Lower lobe of right lung (tissue), 2 donors: ENCODE data around the gene SCLY. TPM values are rescaled to one million over a fixed set of nuclear protein-coding genes. Genes with fewer than 3 reads are reported as not detected.

ENCODE experiments used
- ATAC-seq, 2 donors: fragments of 200-7000 bp; cut with Tn5 transposase; one replicate each; pipeline ENCODE4 v1.9.1; 2020 to 2022; ENCODE audit warnings: mild to moderate bottlenecking in 2 of 2, moderate library complexity in 2 of 2
- DNase-seq: peaks from one replicate; pipeline ENCODE4 v3.0.0-alpha.2; 2020
- H3K27ac ChIP-seq: fragments of 200-600 bp; one replicate; pipeline ENCODE4 v1.8.0; 2022
- H3K27me3 ChIP-seq: fragments of 200-600 bp; one replicate; pipeline ENCODE4 v1.8.0; 2022; ENCODE audit warnings: low read depth
- H3K36me3 ChIP-seq: fragments of 200-600 bp; one replicate; pipeline ENCODE4 v1.8.0; 2022; ENCODE audit warnings: mild to moderate bottlenecking
- H3K4me1 ChIP-seq: fragments of 200-600 bp; one replicate; pipeline ENCODE4 v1.8.0; 2022
- H3K4me3 ChIP-seq: fragments of 200-600 bp; one replicate; pipeline ENCODE4 v1.8.0; 2022; ENCODE audit warnings: mild to moderate bottlenecking
- H3K9me3 ChIP-seq: fragments of 200-600 bp; one replicate; pipeline ENCODE4 v1.8.0; 2022
- intact Hi-C: fragments of 100-400 bp; cut with DNase I; formaldehyde crosslinking; loops from one replicate; pipeline ENCODE4 v1.11.0; 2022
- total RNA-seq: library from RNA; stranded (reverse); fragmentation: NEBNext Ultra II Directional; extraction: Animal tissue kit (Norgen Biotek cat#: 25700); gene quantifications from one replicate; pipeline ENCODE4 v1.2.1, GENCODE V29; 2021
- TF ChIP-seq, protein P1 (sequence below): fragments of 200-600 bp; IDR thresholded peaks from one replicate; pipeline ENCODE4 v1.8.0; 2022; ENCODE audit warnings: antibody characterized with exemption, mild to moderate bottlenecking
- donor health status: DM: no; HTN: yes; CAD: no; lungs with severe emphysema.

The SCLY gene
- total RNA-seq, 1 donor from 2014 or later, result 12.4 TPM

DNA sequence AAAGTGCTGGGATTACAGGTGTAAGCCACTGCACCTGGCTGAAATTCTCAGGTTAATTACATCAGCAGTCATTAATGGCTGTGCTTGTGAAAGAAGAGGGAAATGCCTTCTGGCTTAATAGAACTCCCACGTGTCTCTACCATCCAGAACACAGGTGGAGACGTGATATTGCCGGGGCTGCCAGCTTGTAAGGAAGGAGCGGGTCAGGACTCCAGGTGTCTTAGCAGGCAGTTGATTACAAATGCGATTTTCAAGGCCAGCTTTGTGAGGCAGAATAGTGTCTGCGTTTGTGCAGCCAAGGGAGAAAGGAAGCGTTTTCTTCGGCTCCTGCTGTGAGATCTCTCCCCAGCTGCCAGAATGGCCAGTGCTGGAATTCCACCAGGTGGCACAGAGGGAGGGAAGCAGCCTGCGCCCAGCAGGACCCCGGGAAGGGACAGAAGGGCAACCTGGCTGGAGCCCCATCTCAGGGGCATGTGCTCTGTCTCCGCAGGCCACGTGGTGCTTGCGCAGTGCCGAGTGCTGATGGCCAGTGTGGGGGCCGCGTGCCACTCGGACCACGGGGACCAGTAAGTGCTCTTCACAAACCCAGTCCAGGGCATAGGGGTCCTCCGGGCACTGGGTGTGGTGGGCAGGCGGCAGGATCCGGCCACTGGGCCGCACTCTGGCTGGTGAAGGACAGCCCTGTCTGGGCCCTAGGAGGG, 35.7 kb downstream of the SCLY start:
- intact Hi-C loops, result no loop called here
- H3K27ac ChIP-seq, result no peak overlapping the region
- H3K36me3 ChIP-seq, result no peaks in the 10 kb centered on the region
- H3K4me3 ChIP-seq, result no peak overlapping the region
- DNase-seq (no peak), ATAC-seq (no peak)
- H3K27me3 ChIP-seq, result no peaks in the 10 kb centered on the region
- TF ChIP-seq, protein P1, sequence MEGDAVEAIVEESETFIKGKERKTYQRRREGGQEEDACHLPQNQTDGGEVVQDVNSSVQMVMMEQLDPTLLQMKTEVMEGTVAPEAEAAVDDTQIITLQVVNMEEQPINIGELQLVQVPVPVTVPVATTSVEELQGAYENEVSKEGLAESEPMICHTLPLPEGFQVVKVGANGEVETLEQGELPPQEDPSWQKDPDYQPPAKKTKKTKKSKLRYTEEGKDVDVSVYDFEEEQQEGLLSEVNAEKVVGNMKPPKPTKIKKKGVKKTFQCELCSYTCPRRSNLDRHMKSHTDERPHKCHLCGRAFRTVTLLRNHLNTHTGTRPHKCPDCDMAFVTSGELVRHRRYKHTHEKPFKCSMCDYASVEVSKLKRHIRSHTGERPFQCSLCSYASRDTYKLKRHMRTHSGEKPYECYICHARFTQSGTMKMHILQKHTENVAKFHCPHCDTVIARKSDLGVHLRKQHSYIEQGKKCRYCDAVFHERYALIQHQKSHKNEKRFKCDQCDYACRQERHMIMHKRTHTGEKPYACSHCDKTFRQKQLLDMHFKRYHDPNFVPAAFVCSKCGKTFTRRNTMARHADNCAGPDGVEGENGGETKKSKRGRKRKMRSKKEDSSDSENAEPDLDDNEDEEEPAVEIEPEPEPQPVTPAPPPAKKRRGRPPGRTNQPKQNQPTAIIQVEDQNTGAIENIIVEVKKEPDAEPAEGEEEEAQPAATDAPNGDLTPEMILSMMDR, result no peak
- no peaks in the 10 kb centered on the region for H3K9me3 ChIP-seq
- peaks cover 12% of the 10 kb centered on the region for H3K4me1 ChIP-seq

DNA sequence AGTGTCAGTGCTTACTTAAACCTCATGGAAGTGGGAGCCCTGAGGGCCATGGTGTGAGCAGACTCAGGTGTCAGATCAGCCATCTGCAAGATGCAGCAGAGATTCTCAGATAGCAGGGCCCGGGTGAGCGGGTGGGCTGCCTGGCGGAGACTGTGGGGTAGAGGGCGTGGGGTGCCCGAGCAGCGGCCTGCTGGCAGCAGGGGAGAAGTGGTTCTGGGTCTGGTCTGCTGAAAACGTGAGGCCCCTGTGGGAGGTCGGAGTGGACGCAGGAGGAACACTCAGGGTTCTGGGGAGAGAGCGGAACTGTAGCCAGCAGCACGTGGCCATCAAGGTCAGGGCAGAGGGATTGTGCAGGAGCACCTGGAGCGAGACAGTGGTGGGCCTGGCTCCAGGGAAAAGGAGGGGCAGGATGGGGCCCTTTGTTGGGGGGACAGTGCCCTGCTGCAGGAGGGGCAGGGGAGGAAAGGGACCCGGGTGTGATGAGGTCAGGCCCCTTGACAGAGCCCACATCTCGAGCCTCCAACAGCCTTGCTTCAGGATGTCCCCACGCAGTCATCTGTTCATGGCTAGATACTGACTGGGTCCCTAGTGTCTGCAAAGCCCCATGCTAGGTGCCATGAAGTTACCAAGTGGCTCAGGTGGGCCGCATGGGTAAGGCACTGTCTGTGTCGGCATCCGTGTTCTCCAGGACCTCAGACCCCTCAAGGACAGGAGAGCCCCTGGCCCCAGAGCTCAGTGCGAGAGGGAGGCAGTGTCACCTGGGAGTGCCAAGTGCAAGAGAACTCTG, 36.6 kb downstream of the SCLY start:
- intact Hi-C loops, result no loop called here
- no peak for ATAC-seq
- Histone ChIP-seq H3K36me3 (no peaks in the 10 kb centered on the region), H3K4me1 (peaks cover 12% of the 10 kb centered on the region), H3K9me3 (no peaks in the 10 kb centered on the region), H3K27ac (no peak overlapping the region), H3K4me3 (no peak overlapping the region), H3K27me3 (no peaks in the 10 kb centered on the region)
- TF ChIP-seq, protein P1, result no peak
- no peak for DNase-seq

DNA sequence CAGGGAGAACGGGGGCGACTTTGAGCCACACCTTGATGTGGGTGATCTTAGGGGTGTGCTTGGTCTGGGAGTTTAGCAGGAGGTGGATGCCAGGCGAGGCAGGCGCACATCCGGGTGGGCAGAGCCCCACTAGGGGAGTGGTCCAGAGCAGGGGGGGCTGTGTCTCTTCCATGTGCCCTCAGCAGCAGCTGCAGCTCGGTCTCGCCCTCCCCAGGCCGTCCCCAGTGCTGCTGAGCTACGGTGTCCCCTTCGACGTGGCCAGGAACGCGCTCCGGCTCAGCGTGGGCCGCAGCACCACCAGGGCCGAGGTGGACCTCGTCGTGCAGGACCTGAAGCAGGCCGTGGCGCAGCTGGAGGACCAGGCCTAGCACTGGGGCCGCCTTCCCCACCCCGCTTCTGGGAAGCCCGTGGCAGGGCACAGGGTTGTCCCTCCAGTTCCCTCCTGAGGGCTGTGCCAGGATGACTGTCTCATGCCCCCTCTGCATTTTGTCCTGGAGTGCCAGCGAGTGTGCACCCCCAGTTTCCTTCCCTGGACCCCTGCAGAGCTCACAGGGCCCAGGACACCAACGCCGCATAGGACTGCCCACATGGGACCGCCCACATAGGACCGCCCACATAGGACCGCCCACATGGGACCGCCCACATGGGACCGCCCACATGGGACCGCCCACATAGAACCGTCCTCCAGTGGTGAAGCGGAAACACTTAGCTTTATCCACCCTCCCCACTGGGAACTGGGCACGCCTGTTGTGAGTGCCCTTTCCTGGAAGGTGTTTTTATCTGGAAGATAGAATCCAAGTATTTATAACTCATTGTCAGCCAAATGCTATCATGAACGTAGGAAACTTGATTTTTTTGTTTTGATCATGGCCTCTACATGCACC, 37.4 kb downstream of the SCLY start:
- peaks cover 12% of the 10 kb centered on the region for H3K4me1 ChIP-seq
- no peak overlapping the region for H3K4me3 ChIP-seq
- H3K36me3 ChIP-seq, result no peaks in the 10 kb centered on the region
- H3K27ac ChIP-seq, result peak overlapping the region; percentile 18
- ATAC-seq (peak; percentile 82 to 89), DNase-seq (peak; percentile 71)
- H3K27me3 ChIP-seq, result no peaks in the 10 kb centered on the region
- H3K9me3 ChIP-seq, result no peaks in the 10 kb centered on the region
- TF ChIP-seq, protein P1, result no peak
- intact Hi-C loops, result no loop called here

DNA sequence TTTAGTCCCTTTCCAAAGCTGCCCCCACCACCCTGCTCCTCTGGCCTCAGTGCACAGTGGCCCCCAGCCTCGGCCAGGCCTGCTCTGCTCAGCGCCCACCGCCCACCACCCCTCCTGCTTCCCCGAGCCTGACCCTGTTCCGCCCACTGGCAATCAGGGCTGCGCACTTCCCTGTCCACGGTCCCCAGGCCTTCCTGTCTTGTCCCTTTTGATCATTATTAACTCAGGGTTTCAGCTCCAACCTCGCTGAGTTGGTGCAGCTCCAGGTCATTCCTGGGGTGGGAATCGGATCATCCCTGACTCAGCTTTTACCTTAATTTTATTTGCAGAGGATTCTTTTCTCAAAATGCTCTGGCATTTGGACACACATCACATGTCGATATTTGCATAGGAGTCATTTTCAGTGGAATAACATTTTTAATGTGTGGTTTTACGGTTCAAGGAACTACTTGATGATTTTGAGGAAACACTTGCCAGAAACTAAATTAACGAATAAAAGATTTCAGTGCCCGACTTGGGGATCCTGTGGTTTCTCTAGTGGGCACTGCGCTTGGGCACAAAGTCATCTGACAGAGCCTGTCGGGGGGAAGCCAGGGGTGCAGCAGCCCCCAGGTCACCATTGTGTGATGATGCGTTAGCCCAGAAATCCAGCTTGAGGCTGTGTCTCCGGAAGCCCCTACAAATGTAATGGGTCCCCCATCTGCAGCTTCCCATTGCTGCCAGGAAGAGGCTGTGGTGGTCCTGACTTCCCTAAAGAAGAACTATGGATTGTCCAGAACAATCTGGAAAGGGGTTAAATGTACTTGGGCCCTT, 38.3 kb downstream of the SCLY start:
- H3K9me3 ChIP-seq, result no peaks in the 10 kb centered on the region
- no peak overlapping the region for H3K4me3 ChIP-seq
- peak overlapping the region; percentile 18 for H3K27ac ChIP-seq
- intact Hi-C loops, result no loop called here
- no peaks in the 10 kb centered on the region for H3K36me3 ChIP-seq
- H3K27me3 ChIP-seq, result no peaks in the 10 kb centered on the region
- peak; percentile 54 for DNase-seq
- TF ChIP-seq, protein P1, result no peak
- peak; percentile 30 to 37 for ATAC-seq
- H3K4me1 ChIP-seq, result peaks cover 12% of the 10 kb centered on the region

DNA sequence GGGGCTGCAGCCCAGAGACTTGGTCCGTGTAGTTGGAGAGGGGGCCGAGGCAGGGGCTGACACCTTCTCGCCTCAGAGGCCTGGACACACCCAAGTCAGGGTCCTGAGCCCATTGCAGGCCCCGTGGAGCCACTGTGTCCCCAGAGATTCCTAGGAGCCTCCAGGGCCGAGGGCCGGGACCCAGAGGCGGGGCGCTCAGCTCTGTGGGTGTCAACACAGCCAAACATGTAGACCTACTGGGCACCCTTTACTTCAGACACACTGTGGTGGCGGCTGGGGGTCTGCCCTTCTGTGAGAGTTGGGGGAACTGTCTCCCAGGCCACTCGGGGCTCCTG, 38.9 kb downstream of the SCLY start:
- no peaks in the 10 kb centered on the region for H3K9me3 ChIP-seq
- intact Hi-C loops, result no loop called here
- H3K27me3 ChIP-seq, result no peaks in the 10 kb centered on the region
- peaks cover 12% of the 10 kb centered on the region for H3K4me1 ChIP-seq
- no peaks in the 10 kb centered on the region for H3K36me3 ChIP-seq
- TF ChIP-seq, protein P1, result no peak
- no peak overlapping the region for H3K4me3 ChIP-seq
- peak; percentile 45 for DNase-seq
- no peak for ATAC-seq
- no peak overlapping the region for H3K27ac ChIP-seq
